NCI-H748 (cell line): ENCODE measurements around the gene SRCAP.

ENCODE experiments used
- DNase-seq: peaks from one replicate; lab custom pipeline; 2025; ENCODE audit not compliant: unreplicated experiment; lab: John Stamatoyannopoulos, UW

SRCAP gene

GRCh38 chr16:30773826-30774225, 74.9 kb downstream of the SRCAP start:
- DNase-seq: no peak

DNA sequence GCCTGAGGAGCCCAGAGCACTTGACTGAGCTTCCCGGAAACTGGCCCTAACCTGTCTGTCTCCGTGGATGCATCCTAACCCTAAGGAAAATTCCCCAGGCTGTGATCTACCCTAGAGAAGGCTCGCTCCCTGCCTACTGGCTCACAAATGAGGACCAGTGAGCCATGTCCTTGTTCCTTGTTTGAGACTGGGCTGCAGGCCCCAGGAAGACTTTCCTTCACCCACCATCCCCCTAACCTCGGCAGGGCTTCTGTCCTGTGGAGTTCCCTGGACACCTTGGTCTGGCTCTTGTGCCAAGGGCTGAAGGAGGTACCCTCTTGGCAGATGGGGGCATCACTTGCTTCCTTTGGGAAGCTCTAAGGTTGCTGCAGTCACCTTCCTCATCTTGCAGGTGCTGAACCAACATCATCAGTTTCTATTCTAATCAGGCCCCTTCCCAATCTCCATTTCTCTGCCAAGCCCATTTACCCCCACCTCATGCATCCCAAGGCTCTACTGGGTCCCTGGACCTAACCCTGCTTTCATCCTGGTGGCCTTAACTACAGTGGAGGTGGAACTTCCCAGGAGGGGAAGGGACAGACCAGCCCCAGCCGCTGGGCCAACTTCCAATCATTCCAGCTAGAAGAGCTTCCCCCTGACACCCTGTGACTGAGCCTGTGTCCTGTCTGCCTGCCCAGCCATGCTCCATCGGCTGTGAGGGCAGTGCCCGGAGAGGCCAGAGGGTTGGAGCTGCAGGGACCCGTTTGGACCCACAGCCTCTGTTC, 75.6 kb downstream of the SRCAP start:
- DNase-seq: no peak

- DNase-seq: no peak
Measured at GRCh38 chr16:30775131-30775391, 76.1 kb downstream of the SRCAP start.

- DNase-seq: peak; percentile 71
Measured at GRCh38 chr16:30775392-30776188, 76.6 kb downstream of the SRCAP start.

DNA sequence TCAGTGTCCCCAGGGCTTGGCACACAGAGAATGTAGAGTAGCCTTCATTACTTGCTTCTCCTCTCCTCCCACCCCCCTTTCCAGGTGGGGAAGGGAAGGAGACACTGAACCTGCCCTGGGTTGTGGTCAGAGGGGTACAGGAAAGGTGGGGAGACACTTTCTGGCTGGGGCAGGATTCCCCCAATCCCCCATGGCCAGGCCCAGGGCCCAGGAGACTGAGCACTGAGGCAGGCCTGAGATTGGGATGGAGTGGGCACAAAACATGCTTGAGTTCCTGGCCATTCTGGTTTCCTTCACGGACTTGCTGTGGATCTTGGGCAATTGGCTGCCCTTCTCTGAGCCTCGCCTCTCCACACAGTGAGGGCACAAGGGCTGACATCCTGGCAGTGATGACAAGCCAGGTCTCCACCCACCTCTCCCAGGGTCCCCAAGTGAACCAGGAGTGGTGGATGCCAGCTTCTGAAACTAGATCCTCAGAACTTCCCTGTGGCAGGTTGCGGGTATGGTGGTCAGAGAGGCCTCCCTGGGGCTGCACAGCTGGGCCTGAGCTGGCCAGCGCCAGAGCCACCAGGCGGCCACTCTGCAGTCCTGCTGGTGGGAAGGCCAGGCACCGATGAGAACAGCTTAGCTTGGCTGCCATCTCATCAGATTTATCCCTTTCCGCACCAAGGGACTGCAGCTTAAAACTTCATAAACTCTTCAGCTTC, 78.8 kb downstream of the SRCAP start:
- DNase-seq: no peak

DNA sequence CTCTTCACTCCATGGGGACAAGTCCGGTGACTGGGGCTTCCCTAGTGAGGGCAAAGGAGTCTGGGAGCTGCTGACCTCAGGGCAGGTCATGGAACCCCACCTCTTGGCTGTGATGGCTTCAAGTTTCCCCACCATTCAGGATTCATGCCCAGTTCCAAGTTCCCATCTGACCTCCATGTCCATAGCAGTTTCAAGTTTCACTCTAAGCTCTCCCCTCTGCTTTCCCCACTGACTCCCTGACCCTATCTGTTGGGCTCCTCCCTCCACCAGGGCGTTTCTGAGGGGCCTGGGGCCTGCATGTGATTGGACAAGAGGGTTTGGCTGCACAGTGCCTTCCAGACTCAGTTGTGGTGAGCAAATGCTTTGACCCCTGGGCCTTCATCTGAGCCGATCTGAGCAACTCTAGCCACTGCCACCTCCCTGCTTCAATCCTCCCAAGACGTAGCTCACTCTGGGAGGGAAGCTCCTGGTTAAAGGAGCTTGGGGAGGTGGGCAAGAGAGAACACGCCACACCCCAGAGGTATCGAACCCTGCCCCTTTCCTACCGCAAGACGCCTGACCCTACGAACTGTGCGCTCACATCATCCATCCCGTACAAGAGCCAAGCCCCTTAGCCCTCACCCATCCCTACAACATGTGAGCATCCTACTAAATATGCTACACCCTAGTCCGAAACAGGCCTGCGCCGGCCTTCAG, 79.7 kb downstream of the SRCAP start:
- no peak for DNase-seq

- no peak for DNase-seq
Measured at GRCh38 chr16:30779596-30779995, 80.6 kb downstream of the SRCAP start.

DNA sequence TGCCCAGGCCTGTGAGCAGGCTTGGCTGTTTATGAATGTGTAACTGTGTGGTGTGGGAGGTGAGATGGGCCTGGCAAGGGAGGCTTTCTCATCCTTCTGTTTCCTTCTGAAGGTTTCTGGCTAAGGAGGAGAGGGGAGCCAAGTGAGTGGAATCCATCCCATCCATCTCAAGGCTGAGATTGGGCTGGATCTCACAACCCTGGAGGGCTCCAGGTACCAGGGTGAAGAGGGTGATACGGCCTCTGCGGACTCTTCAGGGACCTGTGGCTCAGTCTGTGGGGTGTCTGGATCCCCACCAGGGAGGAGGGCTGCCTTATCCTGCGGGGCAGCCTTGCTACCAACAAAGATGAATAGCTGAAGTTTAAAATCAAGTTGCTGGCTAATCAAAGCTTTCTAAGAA, 81.0 kb downstream of the SRCAP start:
- DNase-seq: no peak

- no peak for DNase-seq
Measured at GRCh38 chr16:30780549-30780948, 81.6 kb downstream of the SRCAP start.

- DNase-seq: no peak
Measured at GRCh38 chr16:30782486-30783279, 83.7 kb downstream of the SRCAP start.

- DNase-seq: no peak
Measured at GRCh38 chr16:30783280-30784109, 84.5 kb downstream of the SRCAP start.

GRCh38 chr16:30784215-30784614, 85.2 kb downstream of the SRCAP start:
- no peak for DNase-seq

DNA sequence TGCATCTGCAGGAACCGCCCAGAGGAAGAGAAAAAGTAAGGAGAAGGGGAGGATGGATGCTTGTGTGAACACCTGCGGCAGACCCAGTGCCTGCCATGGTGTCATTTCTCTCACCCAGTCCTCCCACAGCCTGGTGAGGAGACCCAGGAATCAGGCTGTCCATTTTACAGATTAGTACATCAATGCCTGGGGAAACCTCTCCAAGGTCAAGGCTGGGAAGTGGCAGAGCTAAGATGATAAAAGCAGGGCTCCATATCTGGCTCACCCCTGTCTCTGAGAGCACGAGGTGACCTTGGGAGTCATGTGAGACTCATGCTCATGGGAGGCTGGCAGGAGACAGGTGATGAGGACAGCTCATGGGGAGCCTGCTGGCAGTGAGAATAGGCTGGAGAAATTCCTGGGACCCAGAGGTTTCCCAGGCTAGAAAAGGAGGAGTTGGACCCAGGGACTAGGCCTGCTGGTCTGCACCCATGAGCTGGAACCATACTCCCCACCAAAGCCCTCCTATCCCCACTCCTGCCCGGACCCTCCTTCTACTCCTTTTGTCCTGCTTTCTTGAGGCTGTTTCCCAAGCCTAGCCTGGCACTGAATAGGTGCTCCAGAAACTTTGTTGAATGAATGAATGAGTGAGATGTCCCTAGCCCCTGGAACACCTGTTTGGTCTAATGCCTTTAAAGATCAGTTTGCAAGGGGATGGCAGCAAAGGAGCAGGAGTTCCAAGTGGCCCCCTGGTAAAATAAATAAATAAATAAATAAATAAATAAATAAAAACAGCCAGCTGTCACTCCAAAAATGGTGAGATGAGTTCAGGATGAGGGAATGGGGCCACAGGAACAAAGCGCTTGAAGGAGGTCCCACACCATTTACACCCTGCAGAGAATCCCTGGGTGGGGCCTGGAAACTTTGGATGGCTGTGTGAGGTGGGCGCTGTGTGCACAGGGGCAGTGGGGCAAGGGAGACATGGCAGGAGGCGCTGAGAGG, 86.4 kb downstream of the SRCAP start:
- DNase-seq: no peak

- DNase-seq: peak; percentile 32
Measured at GRCh38 chr16:30786115-30786935, 87.4 kb downstream of the SRCAP start.

DNA sequence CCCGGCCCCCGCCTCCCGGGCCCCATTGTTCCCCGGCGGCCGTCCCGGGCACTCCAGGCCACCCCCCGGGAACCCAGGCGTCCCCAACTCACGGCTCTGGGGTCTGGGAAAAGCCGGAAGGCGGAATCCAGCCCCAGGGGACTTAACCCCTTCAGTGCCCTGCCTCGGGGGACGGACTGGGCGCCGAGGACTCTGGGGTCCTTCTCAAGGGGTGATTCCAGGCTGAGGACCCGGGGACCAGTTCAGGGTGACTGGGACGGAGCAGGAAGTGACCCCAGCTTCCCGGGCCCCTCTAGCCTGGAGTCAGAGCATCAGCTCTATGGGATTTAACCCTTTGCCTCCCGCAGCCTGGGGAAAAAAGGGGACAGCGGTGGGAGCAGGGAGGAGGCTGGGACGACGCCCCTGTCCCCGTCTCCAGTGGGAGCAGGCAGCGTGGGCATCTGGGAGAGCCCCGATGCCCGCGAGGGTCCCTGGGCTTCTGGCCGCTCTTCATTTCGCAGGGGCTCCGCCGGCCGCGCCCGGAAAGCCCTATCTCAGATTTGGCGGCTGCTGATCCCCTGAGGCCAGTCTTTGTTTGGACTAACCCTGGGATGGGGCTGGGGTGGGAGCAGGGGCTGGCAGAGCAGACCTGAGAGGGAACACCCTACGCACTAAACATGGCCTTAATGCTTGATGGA, 88.1 kb downstream of the SRCAP start, which contains the start of gene ZNF629:
TSS of gene ZNF629 (minus strand) at position 270 of the 677 bp plus-strand sequence. CDS start 2,723 bp downstream, outside the sequence.
- peak; percentile 70 for DNase-seq

DNA sequence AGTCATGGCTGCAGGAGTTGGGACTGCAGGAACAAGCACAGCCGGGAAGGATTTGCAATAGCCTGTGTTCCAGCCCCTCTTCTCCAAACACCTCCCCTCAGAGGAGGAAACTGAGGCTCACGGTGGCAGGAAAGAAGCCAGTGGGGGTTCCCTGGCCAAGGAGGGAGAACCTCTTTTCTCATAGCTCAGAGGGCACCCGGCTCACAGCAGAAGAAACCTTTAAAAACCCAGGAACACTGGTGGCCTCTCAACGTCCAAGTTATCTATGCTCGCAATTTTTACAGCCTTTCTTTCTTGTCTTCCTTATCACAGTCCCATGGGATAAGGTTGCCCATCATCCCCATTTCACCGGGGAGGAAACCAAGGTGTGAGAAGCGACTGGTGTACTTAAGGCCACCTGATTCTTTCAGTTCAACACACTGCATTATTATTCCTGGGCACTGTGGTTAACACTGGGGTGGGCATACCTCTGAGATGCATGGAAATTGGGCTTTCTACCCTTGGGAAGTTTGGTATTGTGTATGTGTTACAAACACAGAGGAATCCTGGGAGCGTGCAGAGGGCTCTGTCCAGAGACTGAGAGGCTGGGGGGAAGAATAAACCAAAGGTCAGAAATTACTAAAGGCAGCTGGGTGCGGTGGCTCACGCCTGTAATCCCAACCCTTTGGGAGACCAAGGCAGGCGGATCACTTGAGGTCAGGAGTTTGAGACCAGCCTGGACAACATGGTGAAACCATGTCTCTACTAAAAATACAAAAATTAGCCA, 88.8 kb downstream of the SRCAP start:
- DNase-seq: no peak
